Kidney (tissue), 14 donors: ENCODE measurements around the gene EIF4A3. TPM values are rescaled to one million over a fixed set of nuclear protein-coding genes. Genes with fewer than 3 reads are reported as not detected.
A peak's percentile ranks its signal among the peaks of the same experiment; 100 is the strongest.

Experiments used
- DNase-seq, 5 donors: peaks; one replicate each; pipeline ENCODE4 v3.0.0-alpha.2; 2013 to 2020
- FAIRE-seq: peaks from 2 replicates; lab custom pipeline; 2012; peaks lifted over from hg19 to GRCh38; lab: Jason Lieb, UNC
- H3K27ac ChIP-seq, 2 donors: one replicate each; pipeline ENCODE4 v1.7.0; 2013; ENCODE audit warnings: low read depth in 2 of 2, low read length in 2 of 2, inconsistent platforms in 1 of 2
- H3K27me3 ChIP-seq: one replicate; pipeline ENCODE4 v1.7.1; 2013; ENCODE audit warnings: low read length, inconsistent platforms; ENCODE audit not compliant: control insufficient read depth, insufficient read depth
- H3K36me3 ChIP-seq, 3 donors: one replicate each; pipeline versions ENCODE4 v1.7.0 to v1.7.1; 2013; ENCODE audit warnings: low read length in 3 of 3, control low read depth in 1 of 3, inconsistent platforms in 1 of 3; ENCODE audit not compliant: insufficient read depth in 3 of 3, control insufficient read depth in 2 of 3
- H3K4me1 ChIP-seq, 3 donors: one replicate each; pipeline versions ENCODE4 v1.7.0 to v1.7.1; 2013; ENCODE audit warnings: low read length in 3 of 3, inconsistent platforms in 1 of 3, low read depth in 1 of 3; ENCODE audit not compliant: control insufficient read depth in 2 of 3, insufficient read depth in 2 of 3
- H3K4me3 ChIP-seq, 3 donors: one replicate each; pipeline versions ENCODE4 v1.7.0 to v1.8.1; 2013; ENCODE audit warnings: low read length in 3 of 3, control low read depth in 1 of 3, inconsistent platforms in 1 of 3
- H3K9ac ChIP-seq, 3 donors: one replicate each; pipeline versions ENCODE4 v1.7.0 to v1.7.1; 2013; ENCODE audit warnings: low read length in 3 of 3, control low read depth in 1 of 3, inconsistent platforms in 1 of 3
- H3K9me3 ChIP-seq, 3 donors: one replicate each; pipeline versions ENCODE4 v1.7.0 to v1.7.1; 2013; ENCODE audit warnings: low read length in 3 of 3, control low read depth in 1 of 3, inconsistent platforms in 1 of 3; ENCODE audit not compliant: control insufficient read depth in 2 of 3, insufficient read depth in 1 of 3
- CTCF ChIP-seq: IDR thresholded peaks from 3 replicates; pipeline ENCODE4 v1.5.1; 2012; ENCODE audit warnings: mild to moderate bottlenecking, moderate library complexity, borderline replicate concordance; ENCODE audit not compliant: insufficient read depth; ENCODE audit errors: extremely low read depth
- intact Hi-C: fragments of 100-400 bp; cut with DNase I; formaldehyde crosslinking; loops from one replicate; pipeline ENCODE4 v1.11.1; 2022
- polyA plus RNA-seq: library from polyadenylated mRNA; stranded (reverse); fragments of 350-450 nt; fragmentation: Illumina TruSeq; extraction: RNeasy Lipid Tissue Mini Kit (QIAGEN cat#74804); gene quantifications from one replicate; pipeline ENCODE4 v1.2.3, GENCODE V29; 2014; ENCODE audit warnings: low read depth, low replicate concordance; ENCODE audit not compliant: insufficient read depth
- total RNA-seq: library from RNA; stranded (reverse); fragmentation: NEBNext Ultra II Directional; extraction: Animal tissue kit (Norgen Biotek cat#: 25700); gene quantifications from one replicate; pipeline ENCODE4 v1.2.1, GENCODE V29; 2021
- donor health status: control.
- donor health status: control.
- donor health status: control.
- donor health status: control.
- donor health status: control.
- donor health status: DM: yes; HTN: yes; CAD: no.
- donor health status: Normal renal cell carcinoma (clear cell type).

The EIF4A3 gene
- total and polyA plus RNA-seq, 2 donors from 2014 or later = 63.6 to 75.0 TPM

DNA sequence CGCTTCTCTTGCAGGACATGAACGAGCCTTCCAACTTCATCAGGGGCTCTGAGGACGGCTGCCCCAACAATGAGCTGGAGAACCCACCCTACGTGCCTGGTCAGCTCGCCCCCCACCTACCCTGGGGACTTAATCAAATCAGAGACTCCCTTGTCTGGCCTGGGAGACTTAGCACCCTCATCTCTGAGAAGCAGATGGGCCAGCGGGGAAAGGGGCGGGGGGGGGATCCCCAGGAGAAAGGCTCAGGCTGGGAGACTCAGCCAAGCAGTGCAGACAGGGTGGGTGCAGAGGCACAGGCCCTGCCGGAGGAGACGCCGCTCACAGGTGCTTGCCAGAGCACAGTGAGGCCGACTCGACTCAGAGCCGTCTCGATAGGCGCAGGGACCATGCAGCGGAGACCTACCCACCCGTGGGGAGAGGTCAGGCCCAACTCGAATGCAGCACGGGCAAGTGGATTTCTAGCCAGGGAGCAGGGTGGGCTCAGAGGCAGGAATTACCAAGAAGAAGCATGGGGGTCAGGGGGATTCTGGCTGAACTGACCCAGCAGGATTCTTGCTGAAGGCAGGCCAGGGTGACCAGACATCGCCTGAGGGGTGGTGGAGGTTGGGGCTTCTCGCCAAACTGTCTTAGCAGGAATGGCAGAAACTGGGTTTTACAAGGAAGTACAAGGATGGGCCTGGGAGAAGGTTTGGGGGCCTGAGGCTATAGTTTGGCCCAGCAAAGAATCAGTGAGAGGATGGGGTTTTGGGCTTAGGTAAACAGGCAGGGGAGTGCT lies 35.8 kb downstream of the EIF4A3 start:
- intact Hi-C loops = no loop called here
- H3K27ac ChIP-seq = no peak overlapping the region
- no peaks in the 10 kb centered on the region for H3K9me3 ChIP-seq
- FAIRE-seq (no peak), DNase-seq (peak in 1 of 5 donors; percentile 62)
- H3K36me3 ChIP-seq = no peaks in the 10 kb centered on the region
- no peaks in the 10 kb centered on the region for H3K4me1 ChIP-seq
- H3K9ac ChIP-seq = no peak overlapping the region
- H3K27me3 ChIP-seq = no peaks in the 10 kb centered on the region
- no peak for TF ChIP-seq CTCF
- H3K4me3 ChIP-seq = no peak overlapping the region

DNA sequence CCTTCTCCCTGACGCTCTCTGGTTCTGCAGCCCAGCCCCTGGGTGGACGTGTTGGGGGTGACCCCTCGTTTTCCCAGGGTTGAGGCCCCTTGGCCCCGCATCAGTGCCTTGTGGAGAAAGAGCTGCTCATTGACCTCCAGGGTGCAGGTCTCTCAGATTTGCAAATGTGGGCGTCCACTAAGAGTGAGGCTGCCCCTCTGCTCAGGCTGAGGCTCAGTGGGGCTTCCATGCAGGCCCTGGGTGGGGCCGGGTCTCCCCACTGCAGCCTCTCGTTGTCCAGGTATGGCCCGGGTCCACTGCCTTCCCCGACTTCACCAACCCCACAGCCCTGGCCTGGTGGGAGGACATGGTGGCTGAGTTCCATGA lies 36.5 kb downstream of the EIF4A3 start:
- no peaks in the 10 kb centered on the region for H3K4me1 ChIP-seq
- H3K9ac ChIP-seq = no peak overlapping the region
- no peaks in the 10 kb centered on the region for H3K36me3 ChIP-seq
- H3K27me3 ChIP-seq = no peaks in the 10 kb centered on the region
- intact Hi-C loops = no loop called here
- DNase-seq = peak in 1 of 5 donors; percentile 46
- H3K27ac ChIP-seq = no peak overlapping the region
- FAIRE-seq = no peak
- H3K4me3 ChIP-seq = no peak overlapping the region
- no peak for TF ChIP-seq CTCF
- no peaks in the 10 kb centered on the region for H3K9me3 ChIP-seq

- no peaks in the 10 kb centered on the region for H3K9me3 ChIP-seq
- intact Hi-C loops = no loop called here
- H3K4me1 ChIP-seq = no peaks in the 10 kb centered on the region
- no peaks in the 10 kb centered on the region for H3K36me3 ChIP-seq
- no peak overlapping the region for H3K27ac ChIP-seq
- H3K9ac ChIP-seq = no peak overlapping the region
- TF ChIP-seq CTCF = no peak
- no peak overlapping the region for H3K4me3 ChIP-seq
- no peaks in the 10 kb centered on the region for H3K27me3 ChIP-seq
- FAIRE-seq = no peak
- DNase-seq = peak in 2 of 5 donors; percentile 6 to 63
Measured at GRCh38 chr17:80109713-80110446, 37.0 kb downstream of the EIF4A3 start.
